GM18519 (cell line): ENCODE measurements around the gene FAS.

Experiments
- ATAC-seq: cut with Tn5 transposase; IDR thresholded peaks from one replicate; pipeline ENCODE4 v1.9.1; 2021; ENCODE audit warnings: mild to moderate bottlenecking, moderate library complexity; ENCODE audit not compliant: unreplicated experiment, low FRiP score

The FAS gene

DNA sequence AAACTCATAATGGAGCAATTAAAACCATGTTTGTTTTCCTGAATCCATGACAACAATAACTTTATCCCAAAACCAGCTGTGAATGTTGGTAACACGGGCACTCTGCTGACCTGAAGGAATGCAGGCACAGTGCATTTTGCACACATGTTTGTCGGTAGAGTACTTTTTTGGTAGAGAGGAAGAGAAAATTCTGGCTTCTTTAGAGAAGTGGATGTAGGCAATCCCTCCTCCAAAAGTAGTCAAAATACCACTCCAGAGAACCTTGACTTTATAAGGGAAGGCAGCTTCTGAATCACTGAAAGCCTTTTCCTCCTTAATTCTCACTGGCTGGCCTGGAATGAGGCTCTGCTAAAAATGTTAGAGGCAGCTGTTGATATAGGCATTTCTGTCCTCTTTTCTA is 22.2 kb upstream of the FAS start:
- no peak for ATAC-seq

DNA sequence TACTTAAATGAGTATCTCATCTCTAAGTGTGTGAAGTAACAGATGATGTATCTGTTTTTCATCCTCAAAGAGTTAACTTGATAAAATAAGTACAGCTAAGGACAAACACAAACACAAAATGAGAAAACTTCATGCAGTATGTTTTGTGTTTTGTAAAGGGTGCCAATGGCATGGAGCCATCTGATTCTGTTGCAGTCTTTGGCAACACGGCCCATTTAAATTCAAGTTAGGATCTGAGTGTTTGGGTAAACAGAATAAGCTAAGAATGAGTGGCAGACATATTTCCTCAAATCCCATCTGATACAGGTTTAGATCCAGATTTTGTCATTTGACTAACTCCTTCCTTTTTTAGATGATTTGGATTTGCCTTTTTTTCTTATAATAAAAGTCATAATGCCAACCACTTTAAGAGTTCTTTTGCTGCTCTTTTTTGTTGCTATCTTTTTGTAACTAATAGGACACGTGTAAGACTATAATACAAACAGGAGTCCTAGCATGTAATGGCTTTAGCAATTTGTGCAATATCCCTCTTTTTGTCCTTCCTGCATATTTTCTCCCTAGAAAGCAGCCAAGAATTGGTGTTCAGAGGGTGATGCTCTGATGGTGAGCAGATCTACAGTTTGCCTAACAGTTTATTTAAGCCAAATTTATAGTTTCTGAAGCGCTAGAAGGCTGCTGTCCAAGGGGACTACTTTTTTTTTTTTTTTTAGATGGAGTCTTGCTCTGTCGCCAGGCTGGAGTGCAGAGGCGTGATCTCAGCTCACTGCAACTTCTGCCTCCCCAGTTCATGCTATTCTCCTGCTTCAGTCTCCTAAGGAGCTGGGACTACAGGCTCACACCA is 19.2 kb upstream of the FAS start:
- ATAC-seq = no peak

DNA sequence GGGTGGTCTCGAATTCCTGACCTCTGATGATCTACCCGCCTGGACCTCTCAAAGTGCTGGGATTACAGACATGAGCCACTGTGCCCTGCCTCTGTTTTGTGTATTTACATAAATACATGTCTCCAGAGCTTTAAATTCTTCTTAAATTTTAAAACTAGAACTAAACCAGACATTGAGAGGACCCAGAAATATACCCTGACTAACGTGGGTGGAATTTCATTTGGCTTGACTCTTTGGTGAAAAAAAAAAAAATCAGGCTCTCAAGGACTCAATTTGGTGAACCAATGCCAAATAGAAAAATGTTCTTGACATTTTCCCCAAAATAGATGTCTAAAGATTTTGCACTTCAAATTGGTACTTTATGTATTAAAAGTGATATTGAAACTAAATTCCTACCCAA is 16.6 kb upstream of the FAS start:
- no peak for ATAC-seq

DNA sequence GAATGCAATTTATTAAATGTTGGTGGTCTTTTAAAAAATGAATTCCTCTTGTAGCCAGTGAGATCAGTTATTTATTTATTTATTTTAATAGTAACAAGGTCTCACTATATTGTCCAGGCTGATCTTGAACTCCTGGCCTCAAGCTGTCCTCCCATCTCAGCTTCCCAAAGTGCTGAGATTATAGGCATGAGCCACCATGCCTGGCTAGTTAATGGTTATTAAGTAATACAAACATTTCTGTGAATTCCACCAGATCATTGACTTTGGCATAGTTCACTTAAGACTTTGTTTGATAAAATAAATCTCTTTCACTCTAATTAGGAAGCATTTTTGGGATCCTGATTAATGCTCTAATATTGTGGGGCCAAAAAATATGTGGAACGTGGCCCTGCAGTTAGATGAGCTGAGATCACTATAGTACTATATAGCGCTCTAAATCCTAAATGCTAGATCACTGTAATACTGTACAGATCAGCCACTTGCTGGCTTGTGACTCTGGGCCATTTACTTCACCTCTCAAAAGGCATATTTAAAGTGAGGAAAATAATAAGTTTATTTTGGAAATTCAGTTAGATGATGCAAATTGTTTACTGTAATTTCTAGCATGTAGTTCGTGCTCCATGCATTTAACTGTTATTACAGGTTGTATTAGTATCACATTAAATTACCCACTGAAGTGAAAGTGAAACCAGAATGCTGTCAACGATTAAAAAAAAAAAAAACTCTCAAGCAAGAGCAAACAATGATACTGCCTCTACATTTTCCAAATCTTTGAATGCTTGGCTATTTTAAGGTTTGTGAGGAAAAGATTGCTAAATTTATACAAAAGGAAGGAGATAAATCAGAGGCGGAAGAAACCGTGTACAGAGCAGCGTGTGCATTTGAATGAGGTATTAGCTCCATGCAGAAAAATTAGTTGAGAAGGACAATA is 15.9 kb upstream of the FAS start:
- no peak for ATAC-seq

DNA sequence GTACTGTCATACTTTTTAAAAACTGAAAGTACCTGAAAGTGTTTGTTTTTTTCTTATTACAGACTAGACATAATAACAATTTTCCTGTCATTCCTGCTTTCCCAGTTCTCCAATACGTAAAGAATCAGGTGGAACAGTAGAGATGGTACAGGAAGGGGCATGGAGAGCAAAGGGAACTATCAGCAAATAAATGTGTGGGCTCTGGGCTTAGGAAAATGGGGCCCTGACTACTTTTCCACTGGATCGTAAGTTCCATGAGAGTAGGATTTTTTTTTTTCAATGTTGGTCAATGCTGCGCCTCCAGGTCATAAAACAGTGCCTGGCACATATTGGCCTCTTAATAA is 15.2 kb upstream of the FAS start:
- ATAC-seq = no peak

DNA sequence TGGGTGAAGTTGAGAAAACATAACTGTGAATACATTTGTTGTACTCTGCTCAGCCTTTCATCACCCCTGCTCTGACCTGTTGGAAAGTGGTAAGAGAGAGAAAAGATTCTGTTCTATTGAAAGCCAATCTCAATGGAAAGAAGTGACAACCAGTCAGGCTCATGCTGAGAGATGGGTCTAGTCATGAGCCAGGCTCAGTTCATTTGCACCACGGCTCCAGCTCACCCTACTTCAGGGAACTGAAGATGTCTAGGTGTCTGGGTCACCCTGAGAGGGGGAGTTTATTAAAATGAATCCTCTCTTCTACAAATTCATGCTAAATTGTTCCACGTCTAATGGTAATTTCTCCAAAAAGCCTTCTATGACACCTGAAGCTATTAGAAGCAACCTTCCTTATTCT is 12.1 kb upstream of the FAS start:
- ATAC-seq = no peak

DNA sequence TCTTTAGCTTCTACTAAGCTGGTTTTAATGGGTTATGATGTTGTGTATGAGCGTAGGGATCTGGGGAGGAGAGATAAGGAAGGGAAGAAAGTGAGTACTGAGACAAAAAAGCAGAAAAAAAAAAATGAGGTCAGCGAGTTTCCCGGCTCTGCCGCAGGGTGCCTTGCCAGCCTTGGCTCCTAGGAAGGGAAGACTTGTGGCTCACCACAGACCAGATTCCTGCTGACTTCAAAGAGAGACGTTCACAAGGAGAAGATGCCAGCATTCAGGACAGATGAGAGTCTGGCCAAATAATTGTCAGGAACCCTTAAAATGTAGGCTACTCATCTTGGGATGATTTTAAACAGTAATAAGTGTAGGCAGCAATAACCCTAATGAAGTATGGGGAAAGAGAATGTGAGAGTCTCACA is 11.4 kb upstream of the FAS start:
- ATAC-seq = no peak

DNA sequence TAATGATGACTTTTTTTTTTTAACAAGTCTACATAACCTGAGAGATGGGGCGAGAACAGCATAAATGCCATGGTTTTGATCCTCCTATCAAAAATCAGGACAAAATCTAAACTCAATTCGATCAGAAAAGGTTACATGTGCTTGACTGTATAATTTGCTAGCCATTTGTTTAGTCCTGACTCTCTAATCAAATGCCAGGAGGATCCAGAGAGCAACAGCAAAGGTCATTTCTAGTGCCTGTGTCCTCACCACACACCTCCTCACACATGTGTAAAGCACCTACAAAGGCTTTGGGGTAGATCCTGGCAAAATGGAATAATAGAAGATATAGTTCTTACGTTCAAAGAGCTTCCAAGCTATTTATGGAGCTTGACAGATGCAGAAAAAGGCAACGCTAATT is 11.0 kb upstream of the FAS start:
- ATAC-seq = no peak

DNA sequence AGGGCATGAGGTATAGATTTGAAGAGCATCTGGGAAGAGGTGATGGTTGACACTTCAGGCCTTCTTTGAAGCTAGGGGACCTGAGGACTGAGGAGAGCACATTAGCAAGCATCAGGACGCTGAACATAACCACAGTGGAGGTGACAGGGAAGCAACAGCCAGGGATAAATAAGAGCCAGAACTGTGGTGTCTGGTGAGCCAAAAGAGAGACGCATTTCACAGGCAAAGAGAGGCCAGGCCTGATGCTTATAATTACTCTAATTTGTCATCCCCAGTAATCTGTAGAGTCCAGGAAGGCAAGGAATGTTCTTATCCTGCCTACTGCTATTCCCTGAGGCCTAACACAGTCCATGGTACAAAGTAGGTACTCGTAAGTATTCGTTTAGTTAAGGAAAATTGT is 10.4 kb upstream of the FAS start:
- ATAC-seq = no peak

DNA sequence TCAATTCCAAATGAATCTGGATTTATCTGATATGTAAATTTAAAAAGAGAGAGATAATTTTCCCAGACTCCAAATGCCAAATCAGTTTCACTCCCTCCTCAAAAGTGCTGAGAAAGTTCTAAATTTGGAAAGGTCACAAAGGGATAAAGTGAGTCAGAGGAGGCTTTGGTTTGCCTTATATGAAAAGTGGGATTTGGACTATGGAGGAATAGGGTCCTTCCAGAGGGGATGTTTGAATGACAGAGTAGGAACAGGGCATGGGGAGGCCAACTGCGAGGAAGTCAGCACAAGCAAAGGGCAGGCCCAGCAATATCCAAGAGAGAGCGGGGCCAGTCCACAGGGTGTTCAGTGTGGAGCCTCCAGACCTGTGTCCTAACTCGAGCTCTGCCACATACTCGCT is 9.8 kb upstream of the FAS start:
- ATAC-seq = no peak

DNA sequence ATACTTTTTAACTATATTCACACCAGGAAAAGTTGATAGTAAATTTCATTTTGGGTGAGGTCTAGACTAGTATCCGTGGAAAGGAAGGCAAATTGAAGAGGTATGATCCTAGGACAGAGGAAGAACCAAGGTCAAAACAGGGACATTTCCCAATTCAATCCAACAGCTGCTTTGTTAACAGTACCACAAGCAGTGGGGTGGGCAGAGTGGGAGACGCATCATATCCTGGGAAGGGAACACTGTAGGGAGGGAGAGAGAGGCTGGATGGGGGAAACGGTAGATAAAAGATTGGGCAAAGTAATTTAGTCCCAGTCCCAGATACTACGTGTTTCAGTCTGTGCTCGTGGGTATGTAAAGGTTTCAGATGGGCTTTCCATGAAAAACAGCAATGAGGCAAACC is 9.2 kb upstream of the FAS start:
- no peak for ATAC-seq

DNA sequence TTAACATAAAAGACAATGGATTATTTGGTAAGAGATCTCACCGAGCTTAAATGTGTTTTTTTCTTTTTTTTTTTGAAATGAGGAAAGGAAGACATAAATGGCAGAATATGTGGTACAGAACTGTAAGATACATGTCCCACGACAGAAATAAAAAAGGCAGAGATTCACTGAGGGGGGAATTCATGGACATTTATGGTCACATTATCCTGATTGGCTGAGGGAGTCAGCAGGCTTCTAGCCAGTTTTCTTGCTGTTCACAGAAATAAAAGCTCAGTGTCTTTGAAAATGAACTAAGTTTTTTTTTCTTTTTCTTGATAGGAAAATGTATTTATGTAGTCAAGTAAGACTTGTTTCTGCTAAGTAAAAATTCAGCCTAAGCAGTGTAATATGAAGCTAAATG is 8.2 kb upstream of the FAS start:
- ATAC-seq = no peak

DNA sequence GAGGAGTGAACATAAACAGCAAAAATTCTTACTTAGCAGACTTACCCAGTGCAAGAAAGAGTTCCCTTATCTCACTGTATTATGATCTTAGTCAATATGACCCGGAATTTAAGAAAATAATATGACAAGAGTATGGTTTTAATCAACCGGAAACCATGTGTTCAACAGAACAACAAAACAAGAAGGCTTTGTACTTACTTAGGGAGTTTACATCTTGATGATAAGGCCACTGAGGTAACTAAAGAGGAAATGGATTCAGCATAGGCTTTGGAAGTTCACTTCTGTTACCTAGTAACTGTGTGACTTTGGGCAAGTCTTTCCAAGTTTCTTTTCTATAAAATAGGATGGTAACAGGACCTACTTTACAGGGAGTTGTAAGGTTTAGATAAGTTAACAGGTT is 7.4 kb upstream of the FAS start:
- no peak for ATAC-seq

DNA sequence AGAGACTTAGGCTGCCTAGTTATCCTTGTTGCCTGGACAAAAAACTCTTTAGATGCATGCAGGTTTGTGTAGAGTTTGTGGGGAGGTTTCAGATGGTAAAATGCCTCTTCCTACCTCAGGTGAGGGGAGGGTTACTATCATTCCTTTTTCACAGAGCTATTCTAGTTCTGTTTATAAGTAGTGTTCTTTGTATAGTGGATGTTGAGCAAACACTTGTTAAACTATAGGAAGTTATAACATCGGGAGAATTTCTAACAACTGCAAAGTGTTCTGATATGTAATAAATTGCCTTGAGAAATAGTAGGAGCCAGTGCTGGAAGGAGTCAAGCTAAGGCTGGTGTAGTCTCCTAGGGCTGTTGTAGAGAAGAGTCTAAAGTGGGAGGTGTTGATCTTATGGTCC is 6.7 kb upstream of the FAS start:
- ATAC-seq = no peak

DNA sequence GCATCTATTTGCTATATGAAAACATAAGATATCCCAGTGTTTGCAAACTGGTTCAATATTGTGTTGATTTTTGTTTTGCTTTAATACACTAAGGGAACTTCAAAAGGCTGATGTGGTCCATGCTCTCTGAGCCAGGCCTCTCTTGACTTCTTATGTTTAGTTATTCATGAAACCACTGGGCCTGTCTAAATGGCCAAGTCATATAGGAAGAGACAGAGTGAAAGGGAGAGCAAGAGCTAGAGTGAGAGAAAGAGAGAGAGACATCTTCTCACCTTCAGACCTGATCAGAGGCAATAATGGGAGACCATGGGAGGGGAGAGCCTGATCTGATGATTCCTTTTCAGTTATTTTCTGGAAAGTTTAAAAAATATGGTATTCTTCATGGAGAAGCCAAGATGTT is 6.1 kb upstream of the FAS start:
- ATAC-seq = no peak

DNA sequence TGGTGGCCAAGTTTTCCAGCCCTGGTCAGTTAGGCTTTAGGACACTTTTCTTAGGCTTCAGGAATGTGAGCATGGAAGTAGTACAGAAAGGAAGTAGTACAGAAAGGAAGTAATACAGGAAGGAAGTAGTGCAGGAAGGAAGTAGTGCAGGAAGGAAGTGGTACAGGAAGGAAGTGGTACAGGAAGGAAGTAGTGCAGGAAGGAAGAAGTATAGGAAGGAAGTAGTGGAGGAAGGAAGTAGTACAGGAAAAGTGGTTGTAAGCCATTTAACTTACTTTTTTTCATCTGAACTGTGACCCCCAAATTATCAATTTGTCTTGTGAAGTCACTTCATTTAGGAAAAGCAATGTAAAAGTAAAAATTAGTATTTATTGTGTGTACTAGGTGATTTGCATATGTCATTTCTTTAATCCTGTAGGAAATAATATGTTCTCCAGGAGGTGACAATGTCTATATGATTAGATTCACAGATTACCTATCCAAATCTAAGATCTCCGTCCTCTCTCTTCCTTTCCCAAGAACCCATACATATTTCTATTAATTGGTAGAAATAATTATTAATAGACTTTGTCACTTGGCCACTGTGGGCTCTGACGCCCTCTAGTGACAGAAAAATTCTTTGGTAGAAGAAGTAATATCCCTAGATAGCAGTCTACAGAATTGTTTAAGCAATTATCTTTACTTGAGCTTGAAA is 3.9 kb upstream of the FAS start:
- ATAC-seq = no peak

DNA sequence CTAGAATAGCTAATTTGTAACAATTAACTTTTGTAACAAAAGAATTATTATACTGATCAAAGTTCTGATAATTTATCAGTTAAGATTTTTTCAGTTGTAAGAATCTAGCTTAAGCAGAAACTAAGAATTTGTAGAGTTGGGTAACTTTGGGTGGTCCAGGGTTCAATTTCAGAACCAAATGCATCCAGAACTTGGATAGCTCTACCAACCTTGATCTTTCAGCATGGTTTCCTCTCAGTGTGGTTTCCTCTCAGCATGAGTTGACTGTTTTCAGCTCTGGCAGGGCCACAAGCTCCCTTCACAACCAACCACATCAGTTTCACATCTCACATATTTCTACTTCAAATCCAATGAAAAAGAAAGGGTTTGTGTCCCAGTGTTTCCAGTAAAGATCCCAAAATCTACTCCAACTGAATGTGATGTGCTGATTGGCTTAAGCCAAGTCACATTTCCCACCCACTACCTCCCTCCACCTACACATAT is 3.3 kb upstream of the FAS start:
- no peak for ATAC-seq

DNA sequence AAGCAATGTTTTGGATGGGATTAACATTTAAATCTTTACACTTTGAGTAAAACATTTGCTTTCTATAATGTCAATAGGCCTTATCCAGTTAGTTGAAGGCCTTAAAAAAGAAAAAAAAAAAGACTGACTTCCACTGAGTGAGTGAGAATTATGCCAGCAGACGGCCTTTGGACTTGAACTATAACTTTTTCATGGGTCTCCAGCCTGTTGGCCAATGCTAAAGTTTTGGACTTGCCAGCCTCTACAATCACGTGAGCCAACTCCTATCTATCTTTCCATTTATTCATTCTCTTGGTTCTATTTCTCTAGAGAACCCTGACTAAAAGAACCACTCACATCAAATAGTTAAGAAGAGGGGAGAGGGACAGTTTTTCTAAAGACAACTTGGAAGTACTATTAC is 2.8 kb upstream of the FAS start:
- no peak for ATAC-seq

DNA sequence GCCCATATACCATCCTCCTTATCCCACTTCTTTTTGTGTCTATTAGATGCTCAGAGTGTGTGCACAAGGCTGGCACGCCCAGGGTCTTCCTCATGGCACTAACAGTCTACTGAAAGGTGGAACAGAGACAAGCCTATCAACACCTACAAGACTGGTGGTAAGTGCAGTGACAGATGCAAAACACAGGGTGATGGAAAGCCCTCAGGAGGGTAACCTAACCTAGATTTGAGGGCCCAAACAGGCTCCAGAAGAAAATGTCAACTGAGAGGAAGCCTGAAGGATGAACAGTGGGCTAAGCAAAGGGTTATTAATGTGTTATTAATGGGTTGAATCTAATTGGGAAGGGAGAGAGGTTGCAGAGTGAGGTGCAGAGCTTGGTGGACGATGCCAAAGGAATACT is 1.2 kb upstream of the FAS start:
- no peak for ATAC-seq

DNA sequence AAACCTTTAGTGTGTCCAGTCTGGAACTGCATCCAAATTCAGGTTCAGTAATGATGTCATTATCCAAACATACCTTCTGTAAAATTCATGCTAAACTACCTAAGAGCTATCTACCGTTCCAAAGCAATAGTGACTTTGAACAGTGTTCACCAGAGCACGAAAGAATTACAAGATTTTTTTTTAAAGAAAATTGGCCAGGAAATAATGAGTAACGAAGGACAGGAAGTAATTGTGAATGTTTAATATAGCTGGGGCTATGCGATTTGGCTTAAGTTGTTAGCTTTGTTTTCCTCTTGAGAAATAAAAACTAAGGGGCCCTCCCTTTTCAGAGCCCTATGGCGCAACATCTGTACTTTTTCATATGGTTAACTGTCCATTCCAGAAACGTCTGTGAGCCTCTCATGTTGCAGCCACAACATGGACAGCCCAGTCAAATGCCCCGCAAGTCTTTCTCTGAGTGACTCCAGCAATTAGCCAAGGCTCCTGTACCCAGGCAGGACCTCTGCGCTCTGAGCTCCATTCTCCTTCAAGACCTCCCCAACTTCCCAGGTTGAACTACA is 694 bp upstream of the FAS start:
- ATAC-seq = no peak
